K562 (cell line): ENCODE measurements around the gene LRRC74B. TPM values are rescaled to one million over a fixed set of nuclear protein-coding genes. Genes with fewer than 3 reads are reported as not detected.
A peak's percentile ranks its signal among the peaks of the same experiment; 100 is the strongest.

ENCODE experiments used
- CAMTA2 ChIP-seq: fragments of 250-450 bp; sonication (Bioruptor Pico); conservative IDR thresholded peaks from 2 replicates; pipeline ENCODE4 v1.5.1; 2022
- CBFA2T3 ChIP-seq: fragments of 450-650 bp; IDR thresholded peaks from 2 replicates; pipeline ENCODE4 v1.6.1; 2017
- CHD1 ChIP-seq: fragments of 200-600 bp; sonication (generic); IDR thresholded peaks from one replicate; pipeline ENCODE4 v1.6.1; 2012; ENCODE audit warnings: mild to moderate bottlenecking, moderate library complexity, low read length, inconsistent platforms
- DACH1 ChIP-seq: fragments of 450-650 bp; IDR thresholded peaks from 2 replicates; pipeline ENCODE4 v1.6.1; 2018; ENCODE audit not compliant: partially characterized antibody
- ETS1 ChIP-seq: conservative IDR thresholded peaks from 2 replicates; pipeline ENCODE4 v1.6.1; 2011; ENCODE audit warnings: low read depth, mild to moderate bottlenecking, low read length; ENCODE audit not compliant: control insufficient read depth
- ETV6 ChIP-seq, 3 experiments: fragments of 150-350 bp in 1 of 3; sonication (generic) in 1 of 3; formaldehyde crosslinking in 1 of 3; IDR thresholded peaks; 2 replicates each; pipeline versions ENCODE4 v1.6.1 to v1.8.0; 2014 to 2022; ENCODE audit warnings: borderline replicate concordance in 2 of 3, low read depth in 2 of 3, antibody characterized with exemption in 1 of 3, low read length in 1 of 3, mild to moderate bottlenecking in 1 of 3, missing genetic modification reagents in 1 of 3
- FIP1L1 ChIP-seq: fragments of 200-400 bp; formaldehyde crosslinking; IDR thresholded peaks from 2 replicates; pipeline ENCODE4 v1.6.1; 2018; ENCODE audit warnings: mild to moderate bottlenecking, low read depth, low read length; ENCODE audit not compliant: poor library complexity, severe bottlenecking
- FOXM1 ChIP-seq, 2 experiments: fragments of 450-650 bp in 1 of 2; sonication (generic) in 1 of 2; formaldehyde crosslinking in 1 of 2; IDR thresholded peaks; 2 replicates each; pipeline versions ENCODE4 v1.6.1 to v1.9.0; 2017 to 2022; ENCODE audit warnings: low read depth in 2 of 2, mild to moderate bottlenecking in 2 of 2, missing genetic modification reagents in 1 of 2, moderate library complexity in 1 of 2
- ILK ChIP-seq: fragments of 450-650 bp; IDR thresholded peaks from 2 replicates; pipeline ENCODE4 v1.6.1; 2016; ENCODE audit warnings: missing genetic modification characterization, low read depth, mild to moderate bottlenecking, missing compliant biosample characterization, moderate library complexity, borderline replicate concordance
- IRF9 ChIP-seq: fragments of 450-650 bp; IDR thresholded peaks from 2 replicates; pipeline ENCODE4 v1.6.1; 2016; ENCODE audit warnings: missing biosample characterization, missing genetic modification characterization
- LCOR ChIP-seq: sonication (generic); formaldehyde crosslinking; IDR thresholded peaks from 2 replicates; pipeline ENCODE4 v1.8.0; 2022; ENCODE audit warnings: mild to moderate bottlenecking, missing genetic modification reagents
- MAFF ChIP-seq: IDR thresholded peaks from 2 replicates; pipeline ENCODE4 v1.6.1; 2012; ENCODE audit warnings: low read length, improper control_type of control experiment
- MCM3 ChIP-seq: fragments of 450-650 bp; IDR thresholded peaks from 2 replicates; pipeline ENCODE4 v1.6.1; 2016
- NCOA4 ChIP-seq: fragments of 450-650 bp; IDR thresholded peaks from 2 replicates; pipeline ENCODE4 v1.6.1; 2018; ENCODE audit warnings: mild to moderate bottlenecking; ENCODE audit not compliant: partially characterized antibody
- SMARCC2 ChIP-seq: fragments of 450-650 bp; IDR thresholded peaks from 2 replicates; pipeline ENCODE4 v1.6.1; 2017; ENCODE audit warnings: antibody characterized with exemption, moderate library complexity, mild to moderate bottlenecking, low read depth
- TAF9B ChIP-seq: fragments of 450-650 bp; IDR thresholded peaks from 2 replicates; pipeline ENCODE4 v1.6.1; 2018; ENCODE audit warnings: mild to moderate bottlenecking; ENCODE audit not compliant: partially characterized antibody
- TCF3 ChIP-seq: sonication (generic); formaldehyde crosslinking; IDR thresholded peaks from 2 replicates; pipeline ENCODE4 v1.4.0; 2020; ENCODE audit warnings: mild to moderate bottlenecking, missing genetic modification reagents
- THAP7 ChIP-seq: fragments of 250-450 bp; sonication (Bioruptor Pico); IDR thresholded peaks from 2 replicates; pipeline ENCODE4 v1.5.0; 2021
- THRAP3 ChIP-seq: fragments of 450-650 bp; IDR thresholded peaks from 2 replicates; pipeline ENCODE4 v1.6.1; 2016; ENCODE audit warnings: mild to moderate bottlenecking, inconsistent platforms, borderline replicate concordance
- U2AF2 ChIP-seq: fragments of 200-400 bp; formaldehyde crosslinking; optimal IDR thresholded peaks from 2 replicates; pipeline ENCODE3; 2017; ENCODE audit warnings: low read depth, mild to moderate bottlenecking, low read length
- ZBTB17 ChIP-seq: fragments of 450-650 bp; formaldehyde crosslinking; IDR thresholded peaks from 2 replicates; pipeline ENCODE4 v1.4.0; 2020; ENCODE audit warnings: mild to moderate bottlenecking
- ZBTB26 ChIP-seq: fragments of 450-650 bp; formaldehyde crosslinking; IDR thresholded peaks from 2 replicates; pipeline ENCODE4 v1.4.0; 2022; ENCODE audit warnings: missing genetic modification characterization
- ZNF143 ChIP-seq: sonication (generic); formaldehyde crosslinking; IDR thresholded peaks from 2 replicates; pipeline ENCODE4 v1.9.0; 2022; ENCODE audit warnings: mild to moderate bottlenecking, missing genetic modification reagents
- ZNF3 ChIP-seq: fragments of 250-450 bp; sonication (Bioruptor Pico); IDR thresholded peaks from 2 replicates; pipeline ENCODE4 v1.5.0; 2021; ENCODE audit warnings: mild to moderate bottlenecking, moderate library complexity
- ZNF644 ChIP-seq: fragments of 200-800 bp; sonication (Bioruptor generic); IDR thresholded peaks from 2 replicates; pipeline ENCODE4 v1.6.1; 2016; ENCODE audit warnings: low read depth, missing genetic modification characterization, missing compliant biosample characterization
- ZNF696 ChIP-seq: fragments of 250-450 bp; sonication (Bioruptor Pico); conservative IDR thresholded peaks from 2 replicates; pipeline ENCODE4 v1.4.0; 2020; ENCODE audit warnings: mild to moderate bottlenecking, moderate library complexity
- ZNF780A ChIP-seq: fragments of 250-450 bp; sonication (Bioruptor Pico); IDR thresholded peaks from 2 replicates; pipeline ENCODE4 v1.5.0; 2021; ENCODE audit warnings: mild to moderate bottlenecking
- polyA plus RNA-seq, 8 experiments: library from polyadenylated mRNA; depleted of rRNA in 4 of 8; stranded (reverse) in 5 of 8; unstranded in 3 of 8; fragments of >200 nt; fragmentation: Nextera tagmentation in 2 of 8; fragmentation: Illumina TruSeq in 1 of 8; extraction: Ambion mirVana in 2 of 8; extraction: Trizol in 1 of 8; gene quantifications; 2 replicates each; pipeline versions ENCODE4 v1.2.1 to v1.2.3, GENCODE V29; 2011 to 2014; ENCODE audit warnings: inconsistent platforms in 1 of 8, missing spikeins in 1 of 8
- total RNA-seq, 7 experiments: library from RNA; depleted of rRNA in 6 of 7; stranded (reverse); fragments of >200 nt in 6 of 7; fragmentation: Illumina TruSeq in 2 of 7; extraction: Trizol in 2 of 7; gene quantifications; 2 replicates each; pipeline versions ENCODE4 v1.2.1 to v1.2.3, GENCODE V29; 2011 to 2021; ENCODE audit warnings: low replicate concordance in 1 of 7

The LRRC74B gene
- total and polyA plus RNA-seq, 9 of the 15 experiments (the other 6 are each of a cell fraction or from before 2014, with no cell fraction given): not detected

GRCh38 chr22:21014202-21014725 lies 31.5 kb upstream of the LRRC74B start (continued):
- TF ChIP-seq LCOR: no peak
- TF ChIP-seq ZNF644 (tag): no peak
- peak in 1 of 2 experiments; percentile 38; a peak in 2 of 4 replicates for TF ChIP-seq ETV6 (IDR thresholded peaks at IDR 0.05; ENCODE audit: borderline replicate concordance in 1 of 2, low read depth in 2 of 2, low read length in 1 of 2)
- no peak for TF ChIP-seq ETV6 (CRISPR knock-in tag; IDR thresholded peaks at IDR 0.05; ENCODE audit: borderline replicate concordance)
- no peak; the same call in 1 of the 2 replicates for TF ChIP-seq ZBTB17
- TF ChIP-seq DACH1: no peak
- no peak for TF ChIP-seq ZBTB26 (CRISPR knock-in tag)
- TF ChIP-seq TAF9B: no peak
- TF ChIP-seq FOXM1 (IDR thresholded peaks at IDR 0.05; ENCODE audit: low read depth): no peak
- TF ChIP-seq FOXM1 (CRISPR knock-in tag; IDR thresholded peaks at IDR 0.05; ENCODE audit: low read depth): no peak
- no peak for TF ChIP-seq ETS1
- TF ChIP-seq IRF9 (tag): no peak
- TF ChIP-seq FIP1L1: no peak
- TF ChIP-seq TCF3 (CRISPR knock-in tag): no peak
- TF ChIP-seq MCM3: no peak
- TF ChIP-seq U2AF2: no peak
- no peak for TF ChIP-seq THAP7 (CRISPR knock-in tag)
- no peak; the same call in 1 of the 2 replicates for TF ChIP-seq ZNF696 (CRISPR knock-in tag)
- TF ChIP-seq NCOA4: no peak
- TF ChIP-seq ILK: no peak
- TF ChIP-seq SMARCC2: no peak
- no peak for TF ChIP-seq ZNF780A
- no peak for TF ChIP-seq ZNF3 (CRISPR knock-in tag)
- no peak for TF ChIP-seq ZNF143 (CRISPR knock-in tag)
- no peak for TF ChIP-seq CBFA2T3
- TF ChIP-seq THRAP3: no peak
- TF ChIP-seq CHD1: no peak
- no peak for TF ChIP-seq MAFF
- no peak; the same call in 1 of the 2 replicates for TF ChIP-seq CAMTA2 (CRISPR knock-in tag)
